SK-N-SH treated with all-trans-retinoic acid at 6 μM for 48 hours (cell line): ENCODE results near the gene PLCB4.
A peak's percentile ranks its signal among the peaks of the same experiment; 100 is the strongest.

Source experiments
- ATAC-seq: fragments of 200-7000 bp; cut with Tn5 transposase; 3 replicates; pipeline ENCODE4 v1.9.1; 2020; ENCODE audit warnings: mild to moderate bottlenecking, moderate library complexity
- ARNTL ChIP-seq: fragments of 450-650 bp; formaldehyde crosslinking; IDR thresholded peaks from 2 replicates; pipeline ENCODE4 v1.5.0; 2020; ENCODE audit warnings: low read depth, mild to moderate bottlenecking, moderate library complexity, borderline replicate concordance
- BACH2 ChIP-seq: fragments of 250-450 bp; sonication (Bioruptor Pico); IDR thresholded peaks from 2 replicates; pipeline ENCODE4 v1.9.0; 2021; ENCODE audit warnings: mild to moderate bottlenecking, borderline replicate concordance
- CSDC2 ChIP-seq: fragments of 250-450 bp; sonication (Bioruptor Pico); IDR thresholded peaks from 2 replicates; pipeline ENCODE4 v1.5.0; 2020; ENCODE audit warnings: mild to moderate bottlenecking, moderate library complexity
- ESRRG ChIP-seq: fragments of 250-450 bp; sonication (Bioruptor Pico); IDR thresholded peaks from 2 replicates; pipeline ENCODE4 v1.6.1; 2021; ENCODE audit warnings: mild to moderate bottlenecking
- GLIS3 ChIP-seq: fragments of 250-450 bp; sonication (Bioruptor Pico); IDR thresholded peaks from 2 replicates; pipeline ENCODE4 v1.5.0; 2020; ENCODE audit warnings: mild to moderate bottlenecking, moderate library complexity
- ISL1 ChIP-seq: fragments of 250-450 bp; sonication (Bioruptor Pico); IDR thresholded peaks from 2 replicates; pipeline ENCODE4 v2.1.2; 2022; ENCODE audit warnings: mild to moderate bottlenecking, moderate library complexity
- OSR1 ChIP-seq: fragments of 250-450 bp; sonication (Bioruptor Pico); IDR thresholded peaks from 2 replicates; pipeline ENCODE4 v1.8.0; 2022; ENCODE audit warnings: moderate library complexity, mild to moderate bottlenecking, inconsistent platforms
- PPARA ChIP-seq: fragments of 250-450 bp; sonication (Bioruptor Pico); IDR thresholded peaks from 2 replicates; pipeline ENCODE4 v1.5.0; 2020; ENCODE audit warnings: mild to moderate bottlenecking, borderline replicate concordance
- RARB ChIP-seq: fragments of 250-450 bp; sonication (Bioruptor Pico); IDR thresholded peaks from 2 replicates; pipeline ENCODE4 v1.8.0; 2021; ENCODE audit warnings: mild to moderate bottlenecking, moderate library complexity
- SNAI2 ChIP-seq: fragments of 250-450 bp; sonication (Bioruptor Pico); IDR thresholded peaks from 2 replicates; pipeline ENCODE4 v1.5.0; 2020; ENCODE audit warnings: mild to moderate bottlenecking, moderate library complexity
- TOX ChIP-seq: fragments of 250-450 bp; sonication (Bioruptor Pico); IDR thresholded peaks from 2 replicates; pipeline ENCODE4 v1.8.0; 2021; ENCODE audit warnings: mild to moderate bottlenecking, moderate library complexity, borderline replicate concordance
- ZC3H10 ChIP-seq: fragments of 250-450 bp; sonication (Bioruptor Pico); IDR thresholded peaks from 2 replicates; pipeline ENCODE4 v1.5.1; 2021; ENCODE audit warnings: mild to moderate bottlenecking, moderate library complexity
- ZFP3 ChIP-seq: fragments of 250-450 bp; sonication (Bioruptor Pico); IDR thresholded peaks from 2 replicates; pipeline ENCODE4 v1.5.0; 2020; ENCODE audit warnings: mild to moderate bottlenecking, moderate library complexity
- ZNF70 ChIP-seq: fragments of 450-650 bp; formaldehyde crosslinking; IDR thresholded peaks from 2 replicates; pipeline ENCODE4 v1.5.0; 2020; ENCODE audit warnings: mild to moderate bottlenecking, moderate library complexity
- ZNF8 ChIP-seq: fragments of 450-650 bp; formaldehyde crosslinking; IDR thresholded peaks from 2 replicates; pipeline ENCODE4 v1.5.0; 2020; ENCODE audit warnings: mild to moderate bottlenecking, moderate library complexity
- TF ChIP-seq, protein P1 (sequence below): fragments of 250-450 bp; sonication (Bioruptor Pico); IDR thresholded peaks from 2 replicates; pipeline ENCODE4 v1.5.0; 2020; ENCODE audit warnings: mild to moderate bottlenecking, moderate library complexity
- TF ChIP-seq, protein P2 (sequence below): fragments of 250-450 bp; sonication (Bioruptor Pico); IDR thresholded peaks from 2 replicates; pipeline ENCODE4 v1.8.0; 2020; ENCODE audit warnings: mild to moderate bottlenecking, moderate library complexity, borderline replicate concordance
- TF ChIP-seq, protein P3 (sequence below): fragments of 250-450 bp; sonication (Bioruptor Pico); IDR thresholded peaks from 2 replicates; pipeline ENCODE4 v1.5.1; 2021; ENCODE audit warnings: mild to moderate bottlenecking, moderate library complexity
- TF ChIP-seq, protein P4 (sequence below): fragments of 250-450 bp; sonication (Bioruptor Pico); IDR thresholded peaks from 2 replicates; pipeline ENCODE4 v1.5.1; 2020; ENCODE audit warnings: low read depth, mild to moderate bottlenecking, moderate library complexity

PLCB4 gene

DNA sequence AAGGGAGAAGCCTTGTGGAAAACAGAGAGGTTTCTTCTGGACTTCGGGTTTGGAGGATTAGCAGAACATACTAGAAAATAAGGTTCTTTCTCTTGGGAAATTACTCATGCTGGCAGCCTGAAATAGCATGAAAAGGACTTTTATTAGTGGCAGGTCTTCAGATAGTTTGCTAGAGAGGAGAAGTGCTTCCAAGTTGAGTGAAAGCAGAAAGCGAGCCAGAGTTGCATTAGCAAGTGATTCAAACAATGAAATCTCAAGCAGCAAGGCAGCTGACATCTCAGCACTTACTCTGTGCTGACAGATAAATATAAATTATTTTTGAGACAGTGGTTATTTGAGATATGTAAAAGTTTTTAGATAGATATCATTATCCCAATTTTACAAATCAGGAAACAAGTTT, 91.9 kb downstream of the PLCB4 start:
- no peak for TF ChIP-seq ZNF8 (CRISPR knock-in tag)
- peak; percentile 53; the same call in 1 of the 2 replicates for TF ChIP-seq ISL1 (CRISPR knock-in tag)
- TF ChIP-seq OSR1 (CRISPR knock-in tag) = no peak
- no peak for TF ChIP-seq PPARA (CRISPR knock-in tag)
- TF ChIP-seq, protein P1, sequence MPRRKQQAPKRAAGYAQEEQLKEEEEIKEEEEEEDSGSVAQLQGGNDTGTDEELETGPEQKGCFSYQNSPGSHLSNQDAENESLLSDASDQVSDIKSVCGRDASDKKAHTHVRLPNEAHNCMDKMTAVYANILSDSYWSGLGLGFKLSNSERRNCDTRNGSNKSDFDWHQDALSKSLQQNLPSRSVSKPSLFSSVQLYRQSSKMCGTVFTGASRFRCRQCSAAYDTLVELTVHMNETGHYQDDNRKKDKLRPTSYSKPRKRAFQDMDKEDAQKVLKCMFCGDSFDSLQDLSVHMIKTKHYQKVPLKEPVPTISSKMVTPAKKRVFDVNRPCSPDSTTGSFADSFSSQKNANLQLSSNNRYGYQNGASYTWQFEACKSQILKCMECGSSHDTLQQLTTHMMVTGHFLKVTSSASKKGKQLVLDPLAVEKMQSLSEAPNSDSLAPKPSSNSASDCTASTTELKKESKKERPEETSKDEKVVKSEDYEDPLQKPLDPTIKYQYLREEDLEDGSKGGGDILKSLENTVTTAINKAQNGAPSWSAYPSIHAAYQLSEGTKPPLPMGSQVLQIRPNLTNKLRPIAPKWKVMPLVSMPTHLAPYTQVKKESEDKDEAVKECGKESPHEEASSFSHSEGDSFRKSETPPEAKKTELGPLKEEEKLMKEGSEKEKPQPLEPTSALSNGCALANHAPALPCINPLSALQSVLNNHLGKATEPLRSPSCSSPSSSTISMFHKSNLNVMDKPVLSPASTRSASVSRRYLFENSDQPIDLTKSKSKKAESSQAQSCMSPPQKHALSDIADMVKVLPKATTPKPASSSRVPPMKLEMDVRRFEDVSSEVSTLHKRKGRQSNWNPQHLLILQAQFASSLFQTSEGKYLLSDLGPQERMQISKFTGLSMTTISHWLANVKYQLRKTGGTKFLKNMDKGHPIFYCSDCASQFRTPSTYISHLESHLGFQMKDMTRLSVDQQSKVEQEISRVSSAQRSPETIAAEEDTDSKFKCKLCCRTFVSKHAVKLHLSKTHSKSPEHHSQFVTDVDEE = no peak
- TF ChIP-seq ZNF70 (CRISPR knock-in tag) = no peak
- ATAC-seq = peak; percentile 67; the same call in 2 of the 3 replicates

DNA sequence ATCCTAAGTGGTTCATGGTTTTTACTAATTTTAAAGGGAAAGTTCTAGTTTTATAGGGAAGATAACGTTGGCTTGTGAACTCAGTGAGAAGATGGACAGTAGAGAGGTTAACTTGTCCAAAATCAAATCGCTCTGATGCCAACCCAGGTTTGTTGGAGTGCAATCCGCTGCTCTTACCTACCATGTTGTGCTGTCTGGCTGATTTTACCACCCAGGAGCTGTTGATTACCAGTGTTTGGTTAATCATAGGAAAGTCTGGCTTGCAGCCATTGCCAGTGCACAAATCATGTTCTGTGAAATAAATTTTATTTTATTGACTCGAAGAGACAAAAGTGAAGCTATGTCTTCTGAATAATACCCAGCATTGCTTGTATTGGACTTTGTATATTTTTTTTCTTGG, 92.4 kb downstream of the PLCB4 start:
- ATAC-seq = no peak
- TF ChIP-seq ARNTL (no peak), TOX (CRISPR knock-in tag) (no peak), GLIS3 (CRISPR knock-in tag) (no peak), ZNF70 (CRISPR knock-in tag) (no peak), ZFP3 (no peak), BACH2 (CRISPR knock-in tag) (no peak)
- TF ChIP-seq, protein P2, sequence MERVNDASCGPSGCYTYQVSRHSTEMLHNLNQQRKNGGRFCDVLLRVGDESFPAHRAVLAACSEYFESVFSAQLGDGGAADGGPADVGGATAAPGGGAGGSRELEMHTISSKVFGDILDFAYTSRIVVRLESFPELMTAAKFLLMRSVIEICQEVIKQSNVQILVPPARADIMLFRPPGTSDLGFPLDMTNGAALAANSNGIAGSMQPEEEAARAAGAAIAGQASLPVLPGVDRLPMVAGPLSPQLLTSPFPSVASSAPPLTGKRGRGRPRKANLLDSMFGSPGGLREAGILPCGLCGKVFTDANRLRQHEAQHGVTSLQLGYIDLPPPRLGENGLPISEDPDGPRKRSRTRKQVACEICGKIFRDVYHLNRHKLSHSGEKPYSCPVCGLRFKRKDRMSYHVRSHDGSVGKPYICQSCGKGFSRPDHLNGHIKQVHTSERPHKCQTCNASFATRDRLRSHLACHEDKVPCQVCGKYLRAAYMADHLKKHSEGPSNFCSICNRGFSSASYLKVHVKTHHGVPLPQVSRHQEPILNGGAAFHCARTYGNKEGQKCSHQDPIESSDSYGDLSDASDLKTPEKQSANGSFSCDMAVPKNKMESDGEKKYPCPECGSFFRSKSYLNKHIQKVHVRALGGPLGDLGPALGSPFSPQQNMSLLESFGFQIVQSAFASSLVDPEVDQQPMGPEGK (CRISPR knock-in tag) = no peak
- TF ChIP-seq, protein P3, sequence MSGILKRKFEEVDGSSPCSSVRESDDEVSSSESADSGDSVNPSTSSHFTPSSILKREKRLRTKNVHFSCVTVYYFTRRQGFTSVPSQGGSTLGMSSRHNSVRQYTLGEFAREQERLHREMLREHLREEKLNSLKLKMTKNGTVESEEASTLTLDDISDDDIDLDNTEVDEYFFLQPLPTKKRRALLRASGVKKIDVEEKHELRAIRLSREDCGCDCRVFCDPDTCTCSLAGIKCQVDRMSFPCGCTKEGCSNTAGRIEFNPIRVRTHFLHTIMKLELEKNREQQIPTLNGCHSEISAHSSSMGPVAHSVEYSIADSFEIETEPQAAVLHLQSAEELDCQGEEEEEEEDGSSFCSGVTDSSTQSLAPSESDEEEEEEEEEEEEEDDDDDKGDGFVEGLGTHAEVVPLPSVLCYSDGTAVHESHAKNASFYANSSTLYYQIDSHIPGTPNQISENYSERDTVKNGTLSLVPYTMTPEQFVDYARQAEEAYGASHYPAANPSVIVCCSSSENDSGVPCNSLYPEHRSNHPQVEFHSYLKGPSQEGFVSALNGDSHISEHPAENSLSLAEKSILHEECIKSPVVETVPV (CRISPR knock-in tag) = no peak

DNA sequence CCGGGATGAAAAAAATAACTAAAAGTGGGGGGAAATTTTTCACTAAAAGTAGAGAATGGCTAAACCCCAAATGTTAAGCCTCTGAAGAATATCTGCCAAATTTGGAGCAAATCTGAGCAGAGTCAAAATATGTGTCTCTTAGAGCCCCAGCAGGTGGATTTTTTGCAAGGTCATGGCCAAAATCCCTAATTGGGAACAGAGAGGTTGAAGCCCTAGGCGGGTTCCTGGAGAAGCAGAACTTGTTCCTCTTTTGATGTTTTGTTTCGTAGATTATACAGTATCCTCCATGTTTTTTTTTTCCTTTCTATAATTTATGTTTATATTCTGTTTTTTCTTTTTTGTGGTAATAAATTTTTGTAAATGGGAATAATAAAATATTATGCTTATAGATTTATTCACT, 94.4 kb downstream of the PLCB4 start:
- TF ChIP-seq, protein P1 = no peak
- TF ChIP-seq, protein P4, sequence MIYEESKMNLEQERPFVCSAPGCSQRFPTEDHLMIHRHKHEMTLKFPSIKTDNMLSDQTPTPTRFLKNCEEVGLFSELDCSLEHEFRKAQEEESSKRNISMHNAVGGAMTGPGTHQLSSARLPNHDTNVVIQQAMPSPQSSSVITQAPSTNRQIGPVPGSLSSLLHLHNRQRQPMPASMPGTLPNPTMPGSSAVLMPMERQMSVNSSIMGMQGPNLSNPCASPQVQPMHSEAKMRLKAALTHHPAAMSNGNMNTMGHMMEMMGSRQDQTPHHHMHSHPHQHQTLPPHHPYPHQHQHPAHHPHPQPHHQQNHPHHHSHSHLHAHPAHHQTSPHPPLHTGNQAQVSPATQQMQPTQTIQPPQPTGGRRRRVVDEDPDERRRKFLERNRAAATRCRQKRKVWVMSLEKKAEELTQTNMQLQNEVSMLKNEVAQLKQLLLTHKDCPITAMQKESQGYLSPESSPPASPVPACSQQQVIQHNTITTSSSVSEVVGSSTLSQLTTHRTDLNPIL (CRISPR knock-in tag) = no peak
- TF ChIP-seq GLIS3 (CRISPR knock-in tag) (no peak), OSR1 (CRISPR knock-in tag) (no peak), SNAI2 (CRISPR knock-in tag) (no peak), ISL1 (CRISPR knock-in tag) (no peak), ZFP3 (no peak), PPARA (CRISPR knock-in tag) (no peak), ZNF8 (CRISPR knock-in tag) (no peak), ZNF70 (CRISPR knock-in tag) (no peak)
- no peak for ATAC-seq

DNA sequence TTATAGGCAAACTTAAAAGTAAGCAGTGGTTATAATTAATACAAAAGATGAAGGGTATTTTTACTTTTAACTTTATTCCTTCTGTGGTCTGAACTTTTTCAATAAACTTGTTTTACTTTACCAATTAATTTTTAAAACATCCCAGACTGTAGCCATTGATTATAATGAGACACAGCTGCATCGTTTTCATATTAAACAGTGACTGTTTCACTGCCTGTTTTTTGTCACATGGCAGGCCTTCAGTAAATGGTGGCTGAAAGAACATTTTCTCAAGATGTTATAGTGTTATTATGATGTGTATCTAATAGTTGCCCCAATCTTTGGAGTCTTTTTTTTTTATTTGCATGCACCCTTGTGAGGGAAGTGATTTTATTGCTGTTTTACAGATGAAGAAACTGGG, 95.1 kb downstream of the PLCB4 start:
- no peak for ATAC-seq
- TF ChIP-seq, protein P2 (CRISPR knock-in tag) = no peak
- TF ChIP-seq OSR1 (CRISPR knock-in tag) (no peak), BACH2 (CRISPR knock-in tag) (no peak), TOX (CRISPR knock-in tag) (no peak), SNAI2 (CRISPR knock-in tag) (no peak), ESRRG (CRISPR knock-in tag) (no peak), CSDC2 (CRISPR knock-in tag) (no peak), ZNF8 (CRISPR knock-in tag) (no peak), RARB (CRISPR knock-in tag) (no peak), ISL1 (CRISPR knock-in tag) (peak; percentile 40; the same call in 1 of the 2 replicates), ZNF70 (CRISPR knock-in tag) (no peak), ZC3H10 (CRISPR knock-in tag) (no peak)
- TF ChIP-seq, protein P1 = 0 out of 2 replicates have a peak, but pooled peaks have one; percentile 10
